NCI-H2081 (cell line): ENCODE measurements around the gene SPART.
A peak's percentile ranks its signal among the peaks of the same experiment; 100 is the strongest.
"Not testable (repeated sequence)": the region's sequence is repeated elsewhere in the genome, so short reads cannot be mapped to it uniquely, and the experiment has no call there.

Source experiments
- DNase-seq, 2 experiments: peaks; one replicate each; lab custom pipeline; 2025; lab: John Stamatoyannopoulos, UW

Gene SPART

GRCh38 chr13:36313047-36313969 lies 32.9 kb downstream of the SPART start:
- no peak for DNase-seq

GRCh38 chr13:36310417-36311108 lies 35.6 kb downstream of the SPART start:
- DNase-seq = no peak

GRCh38 chr13:36302289-36302688 lies 43.9 kb downstream of the SPART start:
- no peak for DNase-seq

GRCh38 chr13:36299469-36299868 lies 46.7 kb downstream of the SPART start:
- not testable (repeated sequence) for DNase-seq

GRCh38 chr13:36298535-36299068 lies 47.6 kb downstream of the SPART start:
- no peak for DNase-seq

- peak; percentile 57 to 60 for DNase-seq
Measured at GRCh38 chr13:36297366-36298338, 48.5 kb downstream of the SPART start, which contains the start of gene CCDC169. Gene CCDC169 (minus strand): TSS chr13:36297814. CDS start chr13:36297719, 95 bp downstream.

GRCh38 chr13:36294096-36294495 lies 52.1 kb downstream of the SPART start:
- DNase-seq = no peak

- DNase-seq = no peak
Measured at GRCh38 chr13:36293497-36293896, 52.7 kb downstream of the SPART start.

GRCh38 chr13:36288794-36289391 lies 57.3 kb downstream of the SPART start:
- DNase-seq = peak in 1 of 2 experiments; percentile 10

GRCh38 chr13:36286006-36286405 lies 60.2 kb downstream of the SPART start:
- DNase-seq = no peak

- peak; percentile 24 to 37 for DNase-seq
Measured at GRCh38 chr13:36282821-36283432, 63.3 kb downstream of the SPART start.

GRCh38 chr13:36275190-36276002 lies 70.8 kb downstream of the SPART start:
- peak; percentile 60 to 66 for DNase-seq

- no peak for DNase-seq
Measured at GRCh38 chr13:36273431-36273830, 72.8 kb downstream of the SPART start.

- DNase-seq = no peak
Measured at GRCh38 chr13:36261976-36262375, 84.2 kb downstream of the SPART start.

GRCh38 chr13:36261011-36261410 lies 85.2 kb downstream of the SPART start:
- no peak for DNase-seq

- DNase-seq = no peak
Measured at GRCh38 chr13:36259361-36260137, 86.6 kb downstream of the SPART start.

- no peak for DNase-seq
Measured at GRCh38 chr13:36258831-36259230, 87.4 kb downstream of the SPART start.
